Measurements from ENCODE around the gene MYLK.

DNA sequence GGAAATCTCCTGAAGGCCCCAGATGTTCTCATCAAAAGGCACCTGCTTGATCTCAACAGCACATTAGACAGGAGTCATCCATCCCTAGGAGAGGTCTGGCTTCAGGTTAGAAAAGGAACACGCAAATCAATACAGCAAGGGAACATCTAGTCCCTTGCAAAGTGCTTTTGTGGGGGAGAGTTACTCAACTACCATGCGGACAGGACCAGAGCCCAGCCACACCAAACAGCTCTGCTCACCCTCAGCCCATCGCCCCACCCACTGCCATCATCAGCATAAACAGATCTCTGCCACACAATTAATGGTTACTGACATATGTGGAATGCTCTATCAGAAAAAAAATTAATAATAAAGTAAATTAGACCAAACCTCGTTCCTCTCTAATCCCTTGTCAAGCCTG lies 85.6 kb downstream of the MYLK start:
- TF ChIP-seq TAF1 (IDR thresholded peaks at IDR 0.05; ENCODE audit: borderline replicate concordance, insufficient read depth, low read length) (no peak), POLR2AphosphoS5 (IDR thresholded peaks at IDR 0.05; ENCODE audit: low read depth, low read length) (no peak), SIN3A (IDR thresholded peaks at IDR 0.05; ENCODE audit: borderline replicate concordance, insufficient read depth, low read length) (no peak), REST (IDR thresholded peaks at IDR 0.05; ENCODE audit: insufficient read depth in 1 of 2, low read depth in 2 of 2, low read length in 2 of 2) (no peak)

All from PFSK-1 (cell line).